H9 (cell line): ENCODE results near the gene ITSN2. TPM values are rescaled to one million over a fixed set of nuclear protein-coding genes. Genes with fewer than 3 reads are reported as not detected.

Experiments used
- DNase-seq: peaks from one replicate; pipeline ENCODE4 v3.0.0-alpha.2; 2017
- H2AFZ ChIP-seq: one replicate; pipeline ENCODE4 v1.6.1; 2013; ENCODE audit warnings: mild to moderate bottlenecking, low read length, control low read depth, moderate library complexity
- H2AK5ac ChIP-seq: 2 replicates; pipeline ENCODE4 v1.6.1; 2013; ENCODE audit warnings: low read length, control low read depth, mixed read lengths; ENCODE audit not compliant: insufficient read length
- H2BK120ac ChIP-seq: one replicate; pipeline ENCODE4 v1.6.1; 2013; ENCODE audit warnings: low read depth, mild to moderate bottlenecking, low read length, control low read depth, inconsistent platforms; ENCODE audit not compliant: poor library complexity, severe bottlenecking
- H2BK12ac ChIP-seq: 2 replicates; pipeline ENCODE4 v1.6.1; 2013; ENCODE audit warnings: low read length, control low read depth, mixed read lengths, low read depth; ENCODE audit not compliant: insufficient read length
- H2BK15ac ChIP-seq: 2 replicates; pipeline ENCODE4 v1.6.1; 2013; ENCODE audit warnings: low read depth, low read length, control low read depth
- H2BK20ac ChIP-seq: one replicate; pipeline ENCODE4 v1.6.1; 2013; ENCODE audit warnings: low read depth, mild to moderate bottlenecking, low read length, control low read depth, inconsistent platforms; ENCODE audit not compliant: poor library complexity, severe bottlenecking
- H2BK5ac ChIP-seq: 2 replicates; pipeline ENCODE4 v1.6.1; 2013; ENCODE audit warnings: low read length, control low read depth, mixed read lengths; ENCODE audit not compliant: insufficient read length
- H3K14ac ChIP-seq: 2 replicates; pipeline ENCODE4 v1.6.1; 2013; ENCODE audit warnings: low read length, control low read depth; ENCODE audit not compliant: insufficient read depth
- H3K18ac ChIP-seq: 2 replicates; pipeline ENCODE4 v1.6.1; 2013; ENCODE audit warnings: low read depth, mild to moderate bottlenecking, mixed read lengths, low read length, control low read depth; ENCODE audit not compliant: insufficient read length
- H3K23ac ChIP-seq: 2 replicates; pipeline ENCODE4 v1.6.1; 2013; ENCODE audit warnings: low read length, control low read depth, mixed read lengths, low read depth; ENCODE audit not compliant: insufficient read length
- H3K23me2 ChIP-seq: 2 replicates; pipeline ENCODE4 v1.6.1; 2013; ENCODE audit warnings: low read depth, mild to moderate bottlenecking, mixed read lengths, low read length, control low read depth; ENCODE audit not compliant: insufficient read length, poor library complexity, severe bottlenecking
- H3K27ac ChIP-seq: 2 replicates; pipeline ENCODE4 v1.5.1; 2013; ENCODE audit warnings: low read length, control low read depth, mixed read lengths, low read depth; ENCODE audit not compliant: insufficient read length
- H3K27me3 ChIP-seq: 2 replicates; pipeline ENCODE4 v1.6.1; 2013; ENCODE audit warnings: low read length, control low read depth, inconsistent platforms; ENCODE audit not compliant: insufficient read depth
- H3K4ac ChIP-seq: 2 replicates; pipeline ENCODE4 v1.6.1; 2013; ENCODE audit warnings: low read depth, mild to moderate bottlenecking, control low read depth, inconsistent platforms, low read length, moderate library complexity
- H3K4me1 ChIP-seq: 2 replicates; pipeline ENCODE4 v1.6.1; 2013; ENCODE audit warnings: low read length, control low read depth, inconsistent platforms; ENCODE audit not compliant: insufficient read depth
- H3K4me2 ChIP-seq: 2 replicates; pipeline ENCODE4 v1.6.1; 2013; ENCODE audit warnings: low read length, control low read depth, mixed read lengths; ENCODE audit not compliant: insufficient read length, insufficient read depth
- H3K56ac ChIP-seq: 2 replicates; pipeline ENCODE4 v1.6.1; 2013; ENCODE audit warnings: low read depth, mild to moderate bottlenecking, mixed read lengths, low read length, control low read depth; ENCODE audit not compliant: insufficient read length
- H3K79me1 ChIP-seq: 2 replicates; pipeline ENCODE4 v1.6.1; 2013; ENCODE audit warnings: low read depth, mild to moderate bottlenecking, moderate library complexity, low read length, control low read depth, inconsistent platforms; ENCODE audit not compliant: insufficient read depth, poor library complexity, severe bottlenecking
- H3K79me2 ChIP-seq: 2 replicates; pipeline ENCODE4 v1.6.1; 2013; ENCODE audit warnings: low read length, control low read depth, inconsistent platforms; ENCODE audit not compliant: insufficient read depth
- H3K9ac ChIP-seq: 2 replicates; pipeline ENCODE4 v1.6.1; 2013; ENCODE audit warnings: low read length, control low read depth, mixed read lengths; ENCODE audit not compliant: insufficient read length; ENCODE audit errors: extremely low read depth
- H3K9me3 ChIP-seq: one replicate; pipeline ENCODE4 v1.6.1; 2013; ENCODE audit warnings: low read depth, low read length, inconsistent platforms; ENCODE audit not compliant: control insufficient read depth
- H3T11ph ChIP-seq: one replicate; pipeline ENCODE4 v1.6.1; 2013; ENCODE audit warnings: mild to moderate bottlenecking, low read length, control low read depth, inconsistent platforms
- H4K20me1 ChIP-seq: one replicate; pipeline ENCODE4 v1.6.1; 2013; ENCODE audit not compliant: control insufficient read depth, insufficient read length, insufficient read depth
- H4K5ac ChIP-seq: 2 replicates; pipeline ENCODE4 v1.6.1; 2013; ENCODE audit warnings: low read depth, mild to moderate bottlenecking, mixed read lengths, low read length, control low read depth; ENCODE audit not compliant: insufficient read length
- H4K8ac ChIP-seq: replicated peaks from 2 replicates; pipeline ENCODE4 v1.6.1; 2013; ENCODE audit warnings: low read length, control low read depth, mixed read lengths, low read depth; ENCODE audit not compliant: insufficient read length
- H4K91ac ChIP-seq: 2 replicates; pipeline ENCODE4 v1.6.1; 2013; ENCODE audit warnings: low read depth, mild to moderate bottlenecking, moderate library complexity, mixed read lengths, low read length, control low read depth; ENCODE audit not compliant: insufficient read length
- H3K27ac Mint-ChIP-seq, 3 experiments: 2 replicates in 2 of 3; 3 replicates in 1 of 3; pipeline ENCODE4 v1.8.0; 2020 to 2021; ENCODE audit warnings: mixed read lengths in 3 of 3, mild to moderate bottlenecking in 1 of 3, moderate library complexity in 1 of 3
- H3K27me3 Mint-ChIP-seq: 2 replicates; pipeline ENCODE4 v1.8.0; 2021; ENCODE audit warnings: low read depth, mild to moderate bottlenecking, moderate library complexity, mixed read lengths
- H3K36me3 Mint-ChIP-seq, 3 experiments: 2 replicates in 2 of 3; 3 replicates in 1 of 3; pipeline ENCODE4 v1.8.0; 2020 to 2021; ENCODE audit warnings: low read depth in 3 of 3, mixed read lengths in 3 of 3; ENCODE audit not compliant: insufficient read depth in 1 of 3
- H3K4me1 Mint-ChIP-seq, 2 experiments: 2 replicates each; pipeline ENCODE4 v1.8.0; 2020; ENCODE audit warnings: mixed read lengths in 2 of 2
- H3K4me3 Mint-ChIP-seq, 2 experiments: 2 replicates in 1 of 2; 3 replicates in 1 of 2; pipeline ENCODE4 v1.8.0; 2020 to 2021; ENCODE audit warnings: mild to moderate bottlenecking in 2 of 2, mixed read lengths in 2 of 2, moderate library complexity in 1 of 2
- H3K9me3 Mint-ChIP-seq, 2 experiments: 2 replicates in 1 of 2; 3 replicates in 1 of 2; pipeline ENCODE4 v1.8.0; 2020; ENCODE audit warnings: mild to moderate bottlenecking in 2 of 2, mixed read lengths in 2 of 2, moderate library complexity in 1 of 2
- WGBS: extraction: QIAGEN DNeasy Blood & Tissue Kit; methylation state at CpG from one replicate; pipeline ENCODE4 v1.1.7; 2013; ENCODE audit warnings: missing lambda C conversion rate, low lambda C conversion rate, mixed read lengths; ENCODE audit not compliant: insufficient read length; ENCODE audit errors: extremely low coverage; 5-methylcytosine and 5-hydroxymethylcytosine counted together
- total RNA-seq: library from RNA; stranded (reverse); gene quantifications from 2 replicates; pipeline ENCODE4 v1.2.1, GENCODE V29; 2021
- TF ChIP-seq, protein P1 (sequence below): fragments of 200-600 bp; sonication (generic); conservative IDR thresholded peaks from 3 replicates; pipeline ENCODE4 v1.8.0; 2021; ENCODE audit warnings: antibody characterized with exemption, mild to moderate bottlenecking

Gene ITSN2
- total RNA-seq, 1 experiment from 2014 or later, result 17.0 TPM

DNA sequence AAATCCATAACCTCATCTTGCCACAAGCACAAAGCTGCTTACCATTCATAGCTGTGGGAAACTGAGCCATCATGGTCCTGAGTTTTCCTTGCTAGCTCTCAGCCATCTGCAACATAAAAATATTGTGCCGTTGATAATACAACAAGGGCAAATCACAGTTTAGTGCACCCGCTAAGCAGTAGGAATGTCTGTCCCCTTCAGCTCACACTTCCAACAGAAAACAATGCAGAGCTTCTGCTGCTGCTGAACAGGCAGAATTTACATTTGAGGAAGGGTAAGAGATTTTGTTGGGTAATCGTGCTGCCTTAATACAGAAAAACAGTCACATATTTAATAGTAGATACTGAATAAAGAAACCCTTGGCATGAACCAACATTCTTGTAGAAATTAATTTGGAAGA lies 32.3 kb downstream of the ITSN2 start:
- Histone ChIP-seq H3K56ac (no peak overlapping the region), H3K14ac (no peak overlapping the region), H3K79me2 (no peaks in the 10 kb centered on the region), H3K27ac (no peak overlapping the region), H2BK12ac (no peak overlapping the region), H3K23me2 (no peaks in the 10 kb centered on the region), H2AFZ (no peak overlapping the region), H2BK120ac (no peak overlapping the region), H4K20me1 (no peaks in the 10 kb centered on the region), H3K4me2 (no peak overlapping the region), H3K4me1 (no peaks in the 10 kb centered on the region), H2BK20ac (no peak overlapping the region), H4K5ac (no peak overlapping the region), H2AK5ac (no peak overlapping the region), H3K18ac (no peak overlapping the region), H3K9me3 (no peaks in the 10 kb centered on the region), H4K8ac (no peak overlapping the region), H3K79me1 (no peaks in the 10 kb centered on the region), H2BK5ac (no peak overlapping the region), H3K9ac (no peak overlapping the region), H3K27me3 (no peaks in the 10 kb centered on the region), H4K91ac (no peak overlapping the region), H3K23ac (no peak overlapping the region), H3T11ph (no peak overlapping the region), H2BK15ac (no peak overlapping the region), H3K4ac (no peak overlapping the region)
- Mint-ChIP-seq H3K4me3 (no peak overlapping the region), H3K36me3 (no peaks in the 10 kb centered on the region; a peak in 1 of 7 replicates), H3K9me3 (no peaks in the 10 kb centered on the region), H3K27me3 (no peaks in the 10 kb centered on the region), H3K27ac (peak overlapping the region in 2 of 3 experiments; percentile 59 to 76; a peak in 3 of 7 replicates), H3K4me1 (peaks cover 7% of the 10 kb centered on the region in 2 experiments)
- no CpG with 5 or more reads among the region's 3 CpGs for WGBS
- DNase-seq, result no peak
- TF ChIP-seq, protein P1, sequence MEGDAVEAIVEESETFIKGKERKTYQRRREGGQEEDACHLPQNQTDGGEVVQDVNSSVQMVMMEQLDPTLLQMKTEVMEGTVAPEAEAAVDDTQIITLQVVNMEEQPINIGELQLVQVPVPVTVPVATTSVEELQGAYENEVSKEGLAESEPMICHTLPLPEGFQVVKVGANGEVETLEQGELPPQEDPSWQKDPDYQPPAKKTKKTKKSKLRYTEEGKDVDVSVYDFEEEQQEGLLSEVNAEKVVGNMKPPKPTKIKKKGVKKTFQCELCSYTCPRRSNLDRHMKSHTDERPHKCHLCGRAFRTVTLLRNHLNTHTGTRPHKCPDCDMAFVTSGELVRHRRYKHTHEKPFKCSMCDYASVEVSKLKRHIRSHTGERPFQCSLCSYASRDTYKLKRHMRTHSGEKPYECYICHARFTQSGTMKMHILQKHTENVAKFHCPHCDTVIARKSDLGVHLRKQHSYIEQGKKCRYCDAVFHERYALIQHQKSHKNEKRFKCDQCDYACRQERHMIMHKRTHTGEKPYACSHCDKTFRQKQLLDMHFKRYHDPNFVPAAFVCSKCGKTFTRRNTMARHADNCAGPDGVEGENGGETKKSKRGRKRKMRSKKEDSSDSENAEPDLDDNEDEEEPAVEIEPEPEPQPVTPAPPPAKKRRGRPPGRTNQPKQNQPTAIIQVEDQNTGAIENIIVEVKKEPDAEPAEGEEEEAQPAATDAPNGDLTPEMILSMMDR, result no peak
